GM04504 (cell line): Measurements from ENCODE around the gene EML1.
A peak's percentile ranks its signal among the peaks of the same experiment; 100 is the strongest.

Experiments
- DNase-seq: peaks from one replicate; pipeline ENCODE4 v3.0.0-alpha.2; 2012; ENCODE audit warnings: low read depth

The EML1 gene

DNA sequence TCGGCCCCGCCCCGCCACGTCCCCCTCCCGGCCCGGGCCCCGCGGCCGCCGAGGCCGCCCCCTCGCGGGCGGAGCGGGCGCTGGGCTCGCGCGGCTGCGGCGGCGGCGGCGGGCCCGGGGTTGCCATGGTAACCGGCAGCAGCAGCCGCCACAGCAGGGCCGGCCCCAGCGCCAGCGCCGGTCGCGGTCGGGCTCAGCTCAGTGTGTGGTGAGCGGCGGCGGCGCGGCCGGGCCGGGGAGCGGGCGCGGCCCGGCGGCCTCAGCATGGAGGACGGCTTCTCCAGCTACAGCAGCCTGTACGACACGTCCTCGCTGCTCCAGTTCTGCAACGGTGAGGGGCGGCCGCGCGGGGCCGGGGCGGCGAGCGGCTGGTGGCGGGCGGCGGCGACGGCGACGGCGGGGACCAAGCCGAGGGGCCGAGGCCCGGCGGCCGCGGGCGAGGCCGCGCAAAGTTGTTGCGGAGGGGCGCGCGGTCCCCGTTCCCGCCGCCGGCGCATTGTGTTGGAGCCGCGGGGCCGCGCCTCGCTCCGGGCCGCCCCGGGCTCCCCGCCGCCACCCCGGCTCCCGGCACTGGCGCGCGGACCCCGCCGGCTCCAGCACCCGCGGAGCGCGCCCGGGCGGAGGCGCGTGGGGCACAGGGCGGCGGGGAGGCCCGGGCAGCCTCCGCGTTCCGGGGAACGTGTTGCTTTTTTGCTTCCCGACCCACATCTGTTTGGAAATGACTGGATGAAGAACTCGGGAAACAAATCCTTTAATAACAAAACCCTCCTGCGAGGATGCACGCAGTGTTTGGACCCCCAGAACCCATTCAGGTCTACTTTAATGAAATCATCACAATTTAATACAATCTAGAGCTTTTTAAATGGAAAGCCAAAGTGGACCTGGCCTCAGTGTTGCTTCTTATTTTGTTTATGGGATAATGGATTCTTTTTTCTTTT lies at the start of gene EML1:
TSS of gene EML1 (plus strand) at position 201 of the 938 bp plus-strand sequence. CDS start at position 265, 64 bp downstream.
- DNase-seq = peak; percentile 59

GRCh38 chr14:99744199-99744872 lies 48.9 kb upstream of the EML1 start:
- no peak for DNase-seq

- no peak for DNase-seq
Measured at GRCh38 chr14:99744873-99745224, 48.4 kb upstream of the EML1 start.

DNA sequence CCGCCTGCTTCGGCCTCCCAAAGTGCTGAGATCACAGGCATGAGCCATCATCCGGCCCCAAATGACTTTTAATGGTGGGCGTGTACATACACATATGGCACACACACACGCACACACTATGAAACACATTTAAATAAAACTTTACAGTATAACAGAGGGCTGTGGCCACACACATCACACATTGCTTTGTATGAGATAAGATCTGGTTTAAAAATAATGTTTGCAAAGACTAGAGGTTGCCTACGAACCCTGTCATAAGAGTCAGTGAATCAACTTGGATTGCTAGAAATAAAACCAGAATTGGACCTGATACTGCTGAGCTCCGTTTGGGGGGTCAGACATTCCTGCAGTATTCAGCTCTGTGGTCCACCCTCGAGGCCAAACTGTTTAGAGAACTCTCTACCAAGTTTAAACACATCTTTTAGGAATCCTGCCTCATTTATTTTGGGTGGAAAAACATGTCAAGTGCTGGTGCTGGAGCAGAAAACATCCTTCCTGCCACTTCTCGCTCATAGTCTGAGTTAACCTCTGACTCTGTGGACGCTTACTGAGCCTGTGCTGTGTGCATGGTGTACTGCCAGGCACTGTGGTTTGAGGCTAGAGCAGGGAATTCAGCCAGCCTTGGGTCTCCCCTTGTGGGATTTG lies 47.8 kb upstream of the EML1 start:
- no peak for DNase-seq

DNA sequence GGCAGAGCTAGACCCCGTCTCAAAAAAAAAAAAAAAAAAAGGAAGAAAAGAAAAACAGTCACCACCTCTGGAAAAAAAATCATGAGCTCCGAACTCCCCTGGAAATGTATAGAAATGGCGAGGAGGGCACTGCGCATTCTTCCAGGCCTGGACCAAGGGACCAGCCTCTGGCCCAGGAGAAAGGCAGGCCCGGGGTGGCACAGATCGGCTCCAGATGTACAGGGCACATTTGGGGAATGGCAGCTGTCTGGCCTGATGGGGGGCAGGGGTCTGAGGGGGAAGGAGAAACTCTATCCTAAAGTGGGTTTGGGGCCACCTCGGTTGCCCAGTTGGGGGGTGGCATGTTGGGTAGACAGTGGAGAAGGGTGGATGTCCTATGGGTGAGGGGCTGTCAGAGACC lies 46.0 kb upstream of the EML1 start:
- DNase-seq = no peak

DNA sequence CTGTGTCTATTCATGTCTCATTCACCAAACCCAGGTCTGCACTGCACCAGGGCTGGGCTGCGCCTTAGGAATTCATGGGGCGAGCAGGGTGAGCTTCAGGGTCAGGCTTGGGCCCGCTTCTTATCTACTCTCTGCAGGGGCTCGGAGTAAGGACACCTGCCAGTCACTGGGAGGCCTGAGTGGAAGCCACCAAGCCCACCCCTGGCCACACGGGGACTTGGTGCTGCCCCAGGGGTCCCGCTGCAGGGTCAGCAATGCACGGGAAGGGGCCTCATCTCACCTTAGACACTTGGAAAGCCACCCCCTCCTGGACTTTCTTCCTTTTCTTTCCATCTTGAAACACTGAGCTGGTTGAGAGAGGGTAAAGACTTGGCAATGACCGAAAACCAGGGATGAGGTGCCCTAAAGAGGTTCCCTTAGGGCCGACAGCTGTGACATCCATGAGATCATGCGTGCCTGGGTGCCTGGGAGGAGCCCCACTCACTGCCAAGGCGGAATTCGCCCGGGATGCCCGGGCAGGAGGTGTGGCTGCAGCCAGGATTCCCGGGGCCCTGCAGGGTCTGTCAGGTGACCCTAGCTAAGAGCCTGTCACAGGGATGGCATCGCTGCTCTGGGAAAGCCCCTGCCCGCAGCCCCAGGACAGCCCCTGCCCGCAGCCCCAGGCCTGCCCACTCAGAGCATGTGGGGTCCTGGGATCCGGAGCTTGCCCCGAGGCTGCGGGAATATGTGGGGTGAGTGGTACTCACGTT lies 45.5 kb upstream of the EML1 start:
- DNase-seq = no peak

GRCh38 chr14:99748529-99748928 lies 44.7 kb upstream of the EML1 start:
- no peak for DNase-seq

- DNase-seq = no peak
Measured at GRCh38 chr14:99749142-99749541, 44.1 kb upstream of the EML1 start.

DNA sequence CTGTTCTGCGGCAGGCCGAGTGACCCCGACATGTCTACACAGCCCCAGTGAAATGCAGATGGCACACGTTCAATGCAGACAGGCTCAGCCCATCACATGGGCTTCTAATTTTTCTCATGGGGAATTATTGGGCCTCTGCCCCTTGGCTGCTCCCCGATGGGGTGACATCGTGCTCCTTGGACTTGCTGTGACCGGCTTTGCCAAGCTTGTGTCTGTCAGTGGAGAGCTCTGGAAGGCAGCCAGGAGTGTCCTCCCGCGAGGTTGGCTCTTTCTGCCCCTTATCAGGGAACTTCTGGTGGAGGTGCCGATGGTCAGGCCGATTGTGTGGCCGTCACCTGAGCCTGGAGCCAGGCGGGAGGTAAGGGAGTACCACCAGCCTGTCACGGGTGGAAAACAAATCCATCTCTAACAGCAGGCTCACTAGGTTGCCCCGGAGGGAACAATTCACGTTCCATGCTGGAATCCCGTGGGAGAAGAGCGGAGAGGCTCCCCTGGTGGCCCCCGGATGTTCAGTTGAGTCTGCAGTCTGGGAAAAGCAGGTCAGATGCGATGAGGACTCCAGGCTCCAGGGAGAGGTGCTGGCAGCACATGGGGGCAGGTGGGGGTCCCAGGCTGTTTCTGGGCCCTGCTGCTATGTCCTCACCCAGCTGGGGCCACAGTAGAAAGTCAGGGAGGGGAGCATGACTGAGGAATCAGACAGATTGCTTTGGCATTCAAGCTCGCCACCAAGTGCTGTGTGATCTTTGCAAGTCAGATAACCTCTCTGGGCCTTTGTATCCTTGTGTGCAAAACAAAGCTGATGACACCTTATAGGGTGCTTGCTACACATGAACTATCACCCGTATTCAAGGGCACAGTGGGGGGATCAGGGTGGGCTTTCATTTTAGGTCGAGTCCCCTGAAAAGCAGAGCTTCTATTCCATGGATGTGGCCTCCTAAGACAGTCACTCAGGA lies 43.2 kb upstream of the EML1 start:
- no peak for DNase-seq

- no peak for DNase-seq
Measured at GRCh38 chr14:99750746-99751450, 42.3 kb upstream of the EML1 start.

- DNase-seq = no peak
Measured at GRCh38 chr14:99751539-99752485, 41.4 kb upstream of the EML1 start.

DNA sequence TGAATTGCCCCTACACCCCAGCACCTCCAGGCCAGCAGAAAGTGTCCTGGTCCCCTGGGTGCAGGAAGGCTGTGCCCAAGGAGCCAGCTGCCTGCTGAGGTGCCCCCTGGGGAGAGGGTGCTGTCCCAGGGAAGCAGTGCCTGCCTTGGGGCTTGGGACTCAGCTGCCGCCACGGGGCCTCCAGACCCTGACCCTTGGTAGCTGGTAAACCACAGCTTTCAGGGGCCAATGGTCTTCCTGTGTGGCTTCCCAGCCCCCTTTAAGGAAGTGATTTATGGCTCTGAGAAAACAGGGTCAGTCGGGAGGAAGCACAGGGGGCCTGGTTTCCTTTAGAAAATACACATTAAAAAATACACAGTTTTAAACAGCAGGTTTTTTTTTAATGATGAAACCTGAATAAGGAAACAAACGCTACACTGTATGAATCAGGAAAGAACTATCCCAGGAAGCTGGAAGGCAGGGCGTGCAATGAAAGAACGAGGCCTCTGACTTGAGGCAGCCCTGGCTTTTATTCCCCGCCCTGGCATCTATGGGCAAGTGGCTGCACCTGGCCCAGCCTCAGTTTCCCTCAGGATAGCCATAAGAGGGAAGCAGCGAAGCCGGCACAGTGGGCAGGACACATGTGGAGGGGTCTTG lies 40.6 kb upstream of the EML1 start:
- DNase-seq = no peak

- DNase-seq = no peak
Measured at GRCh38 chr14:99753225-99754140, 39.7 kb upstream of the EML1 start.

DNA sequence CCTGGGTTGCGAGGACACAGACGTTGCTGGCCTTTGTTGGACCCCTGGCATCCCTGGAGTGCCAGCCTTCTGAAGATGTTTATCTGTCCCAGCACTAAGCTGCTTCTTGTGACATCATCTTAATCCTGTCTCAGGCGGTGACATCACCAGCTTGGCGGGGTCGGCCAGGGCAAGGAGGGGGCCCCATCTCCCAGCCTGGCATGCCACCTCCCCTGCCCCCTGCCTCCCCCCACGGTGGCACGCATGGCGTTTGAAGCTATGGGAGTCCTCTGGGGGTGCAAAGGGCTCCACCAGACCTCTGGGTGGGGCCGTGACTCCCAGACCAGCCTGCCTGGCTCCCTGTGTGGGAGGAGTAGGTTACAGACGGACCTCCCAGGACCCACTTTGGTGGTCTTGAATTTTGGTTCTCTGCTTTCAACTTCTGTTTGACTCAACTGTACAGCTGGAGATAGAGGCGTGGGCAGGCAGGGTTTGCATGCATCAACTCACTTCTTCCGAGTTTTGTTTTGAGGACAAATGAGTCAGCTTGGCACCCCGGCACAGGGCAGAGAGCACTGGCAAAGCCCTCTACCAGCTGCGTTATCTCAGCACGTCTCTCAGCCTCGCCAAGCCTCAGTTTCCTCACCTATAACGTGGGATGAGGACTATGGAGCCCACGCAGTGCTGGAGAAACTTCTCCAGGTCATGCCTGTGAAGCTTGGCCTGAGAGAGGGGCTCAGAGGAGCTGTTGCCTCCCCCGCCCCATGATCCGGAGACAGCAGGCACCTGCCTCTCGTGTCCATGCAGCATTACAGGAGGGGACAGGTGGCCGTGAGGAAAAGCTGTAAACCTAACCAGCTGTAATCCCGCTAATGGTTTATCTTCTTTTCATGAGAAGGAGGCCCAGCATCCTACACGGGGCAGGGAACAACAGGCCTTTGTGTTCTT lies 38.8 kb upstream of the EML1 start:
- no peak for DNase-seq

- no peak for DNase-seq
Measured at GRCh38 chr14:99755068-99755405, 38.2 kb upstream of the EML1 start.
